ENCODE results near the gene KANSL1.

The KANSL1 gene

GRCh38 chr17:46169913-46170638 lies 23.2 kb downstream of the KANSL1 start:
- no peak overlapping the region for H3K4me3 ChIP-seq (ENCODE audit: low read depth, low read length)

DNA sequence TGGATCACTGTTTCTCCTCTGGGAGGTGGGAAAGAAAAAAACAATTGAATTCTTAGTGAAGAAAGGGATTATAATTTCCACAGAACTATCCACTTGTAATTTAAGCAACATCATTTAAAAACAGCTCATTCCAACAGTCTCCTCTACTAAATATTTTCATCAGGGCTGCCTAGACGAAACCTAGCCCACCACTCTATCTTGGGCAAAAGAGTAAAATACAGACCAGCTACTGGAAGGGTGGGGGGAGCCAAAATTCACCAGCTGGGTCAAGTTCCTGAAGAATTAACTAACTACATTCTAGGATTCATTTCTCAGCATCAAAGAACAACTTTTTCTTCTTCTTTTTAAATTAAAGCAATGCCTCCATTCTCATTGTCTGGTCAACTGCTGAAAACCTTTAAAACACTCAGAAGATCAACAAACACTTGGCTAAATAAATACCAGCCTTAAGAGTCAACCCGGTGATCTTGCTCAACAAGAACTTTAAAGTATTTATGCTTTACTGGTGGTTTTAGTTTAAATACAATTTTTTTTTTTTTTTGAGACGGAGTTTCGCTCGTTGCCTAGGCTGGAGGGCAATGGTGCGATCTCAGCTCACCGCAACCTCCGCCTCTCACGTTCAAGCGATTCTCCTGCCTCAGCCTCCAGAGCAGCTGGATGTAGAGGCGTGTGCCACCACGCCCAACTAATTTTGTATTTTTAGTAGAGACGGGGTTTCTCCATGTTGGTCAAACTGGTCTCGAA lies 25.2 kb downstream of the KANSL1 start:
- no peak overlapping the region for H3K4me3 ChIP-seq (ENCODE audit: low read depth, low read length)

DNA sequence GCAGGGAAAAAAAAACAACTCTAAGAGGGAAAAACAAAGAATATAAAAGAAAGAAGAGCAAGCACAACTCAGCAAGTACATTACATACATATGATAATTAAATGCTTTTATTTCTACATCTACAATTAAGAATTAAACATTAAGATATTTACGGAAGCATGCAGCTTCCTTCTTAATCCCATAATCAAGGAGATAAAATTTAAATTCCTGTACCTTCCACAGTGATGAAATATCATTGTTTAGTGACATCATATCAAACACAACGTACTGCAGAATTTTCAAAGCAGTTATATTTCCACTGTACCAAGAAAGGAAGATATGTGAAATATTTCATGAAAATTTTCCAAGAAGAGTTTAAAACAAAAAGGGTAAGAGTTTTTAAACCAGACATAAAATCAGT lies 26.0 kb downstream of the KANSL1 start:
- H3K4me3 ChIP-seq (ENCODE audit: low read depth, low read length) = no peak overlapping the region

- no peak overlapping the region for H3K4me3 ChIP-seq (ENCODE audit: low read depth, low read length)
These were observed 26.5 kb downstream of the KANSL1 start for GRCh38 chr17:46166692-46167249.

DNA sequence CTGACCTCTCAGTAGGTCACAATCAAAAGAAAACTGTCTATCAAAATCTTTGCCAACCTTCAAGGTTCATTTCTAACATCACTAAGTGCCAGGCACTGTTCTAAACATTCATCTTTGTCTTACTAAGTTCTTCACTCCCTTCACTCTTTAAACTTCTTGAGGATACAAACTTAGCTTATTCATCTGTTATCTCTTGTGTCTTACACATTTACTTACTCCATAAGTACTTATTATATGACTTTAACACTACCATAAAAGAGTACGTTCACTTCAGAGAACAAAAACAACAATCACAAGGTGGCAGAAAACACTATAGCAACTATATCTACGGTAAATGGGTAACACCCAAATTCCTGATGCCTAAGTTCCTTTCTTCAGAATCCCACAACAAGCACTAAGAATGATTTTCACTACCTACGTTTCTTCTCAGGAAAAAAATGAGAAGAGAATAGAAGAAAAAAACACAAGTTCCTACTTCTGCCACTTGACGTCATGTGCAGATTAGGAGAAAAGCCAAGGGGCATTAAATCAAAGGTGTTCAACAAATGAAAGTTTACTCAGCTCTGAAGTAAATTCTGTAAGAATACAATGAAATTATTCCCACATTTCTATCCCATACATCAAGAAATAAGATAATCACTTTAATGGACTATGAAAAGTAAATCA lies 29.2 kb downstream of the KANSL1 start:
- no peak overlapping the region for H3K4me3 ChIP-seq (ENCODE audit: low read depth, low read length)

- H3K4me3 ChIP-seq (ENCODE audit: low read depth, low read length) = no peak overlapping the region
These were observed 29.9 kb downstream of the KANSL1 start for GRCh38 chr17:46163316-46163715.

GRCh38 chr17:46162866-46163265 lies 30.4 kb downstream of the KANSL1 start:
- no peak overlapping the region for H3K4me3 ChIP-seq (ENCODE audit: low read depth, low read length)

DNA sequence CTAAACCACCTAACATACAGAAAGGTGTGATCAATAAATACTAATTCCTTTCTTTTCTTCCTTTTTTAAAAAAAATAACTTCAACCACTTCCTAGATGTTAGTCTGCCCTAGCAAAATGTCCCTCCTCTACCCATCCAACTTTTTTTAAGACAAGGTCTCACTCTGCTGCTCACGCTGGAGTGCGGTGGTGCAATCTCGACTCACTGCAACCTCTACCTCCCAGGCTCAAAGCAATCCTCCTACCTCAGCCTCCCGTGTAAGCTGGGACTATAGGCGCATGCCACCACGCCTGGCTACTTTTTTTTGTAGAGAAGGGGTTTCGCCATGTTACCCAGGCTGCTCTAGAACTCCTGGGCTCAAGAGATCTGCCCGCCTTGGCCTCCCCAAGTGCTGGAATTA lies 33.1 kb downstream of the KANSL1 start:
- H3K4me3 ChIP-seq (ENCODE audit: low read depth, low read length) = no peak overlapping the region

DNA sequence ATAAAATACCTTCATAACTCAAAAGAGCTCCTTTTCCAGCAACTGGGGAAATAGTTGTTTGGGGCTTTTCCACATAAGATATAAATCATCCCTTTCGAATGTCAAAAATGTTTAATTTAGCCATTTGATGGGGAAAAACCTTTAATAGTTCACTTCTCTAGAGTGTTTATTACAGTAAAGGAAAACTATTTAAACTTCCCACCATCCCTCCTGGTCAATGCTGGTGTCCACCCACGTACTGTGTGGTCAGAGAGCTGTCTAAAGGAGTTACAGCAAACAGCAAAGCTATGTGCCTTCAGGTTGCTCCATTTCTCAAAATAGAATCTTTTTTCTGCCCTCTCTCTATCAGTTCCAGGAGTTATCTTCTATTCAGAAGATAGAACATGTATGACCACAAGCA lies 33.5 kb downstream of the KANSL1 start:
- no peak overlapping the region for H3K4me3 ChIP-seq (ENCODE audit: low read depth, low read length)

DNA sequence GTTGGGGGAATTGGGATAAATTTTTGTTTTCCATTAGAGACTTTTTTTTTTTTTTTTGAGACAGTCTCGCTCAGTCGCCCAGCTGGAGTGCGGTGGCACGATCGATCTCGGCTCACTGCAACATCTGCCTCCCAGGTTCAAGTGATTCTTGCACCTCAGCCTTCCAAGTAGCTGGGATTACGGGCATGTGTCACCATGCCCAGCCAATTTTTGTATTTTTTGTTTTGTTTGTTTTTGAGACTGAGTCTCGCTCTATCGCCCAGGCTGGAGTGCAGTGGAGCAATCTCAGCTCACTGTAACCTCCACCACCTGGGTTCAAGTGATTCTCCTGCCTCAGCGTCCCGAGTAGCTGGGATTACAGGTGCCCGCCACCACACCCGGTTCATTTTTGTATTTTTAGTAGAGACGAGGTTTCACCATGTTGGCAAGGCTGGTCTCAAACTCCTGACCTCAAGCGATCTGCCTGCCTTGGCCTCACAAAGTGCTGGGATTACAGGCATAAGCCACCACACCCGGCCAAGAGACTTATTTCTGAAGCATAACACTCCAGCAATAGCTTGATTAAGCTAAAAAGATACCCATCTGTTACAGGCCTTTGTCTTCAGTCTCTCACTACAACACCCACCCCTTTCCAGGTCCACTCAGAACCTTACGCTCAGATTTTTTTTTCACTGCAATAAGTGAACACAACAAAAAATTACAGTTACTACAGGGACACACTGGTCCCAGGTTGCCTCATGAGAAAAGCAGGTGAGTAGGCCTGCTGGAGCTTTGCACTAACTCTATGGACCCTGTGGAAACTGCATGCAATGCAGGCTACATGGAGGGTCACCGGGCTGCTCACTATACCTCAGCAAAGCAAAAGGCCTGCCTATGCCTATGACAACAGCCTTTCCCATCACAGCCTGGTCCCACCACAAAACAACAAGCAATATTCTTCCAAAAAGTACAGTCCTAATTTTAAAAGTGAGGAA lies 34.6 kb downstream of the KANSL1 start:
- no peak overlapping the region for H3K4me3 ChIP-seq (ENCODE audit: low read depth, low read length)

DNA sequence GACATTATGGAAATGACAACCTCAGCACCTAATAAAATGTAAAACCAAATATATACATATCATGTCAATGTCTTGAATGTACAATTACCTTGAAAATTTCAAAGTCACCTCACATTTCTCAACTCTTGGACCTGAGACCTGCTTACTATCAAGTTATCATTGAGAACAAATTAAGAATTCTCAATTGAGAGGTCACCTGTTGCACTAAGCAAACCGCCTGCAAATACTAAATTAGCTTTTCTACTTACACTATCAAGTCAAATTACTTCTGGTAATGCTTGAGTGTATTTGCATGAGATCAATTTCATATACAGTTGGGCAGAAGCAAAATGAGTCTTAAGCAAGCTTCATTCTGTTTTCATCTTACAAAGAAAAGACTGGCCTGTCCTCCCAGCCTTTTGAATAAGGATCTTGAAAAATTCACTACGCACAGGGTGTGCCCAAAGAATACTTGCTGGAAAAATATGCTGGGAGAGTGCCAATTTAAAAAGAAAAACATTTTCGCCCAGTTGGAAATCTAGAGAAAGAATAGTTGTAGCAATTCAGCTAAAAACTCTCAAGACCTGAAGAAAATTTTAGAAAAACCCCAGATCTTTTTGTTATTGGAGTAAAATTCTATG lies 35.7 kb downstream of the KANSL1 start:
- H3K4me3 ChIP-seq (ENCODE audit: low read depth, low read length) = no peak overlapping the region

- H3K4me3 ChIP-seq (ENCODE audit: low read depth, low read length) = no peak overlapping the region
These were observed 38.9 kb downstream of the KANSL1 start for GRCh38 chr17:46154151-46154816.

GRCh38 chr17:46152423-46152822 lies 40.8 kb downstream of the KANSL1 start:
- H3K4me3 ChIP-seq (ENCODE audit: low read depth, low read length) = no peak overlapping the region

DNA sequence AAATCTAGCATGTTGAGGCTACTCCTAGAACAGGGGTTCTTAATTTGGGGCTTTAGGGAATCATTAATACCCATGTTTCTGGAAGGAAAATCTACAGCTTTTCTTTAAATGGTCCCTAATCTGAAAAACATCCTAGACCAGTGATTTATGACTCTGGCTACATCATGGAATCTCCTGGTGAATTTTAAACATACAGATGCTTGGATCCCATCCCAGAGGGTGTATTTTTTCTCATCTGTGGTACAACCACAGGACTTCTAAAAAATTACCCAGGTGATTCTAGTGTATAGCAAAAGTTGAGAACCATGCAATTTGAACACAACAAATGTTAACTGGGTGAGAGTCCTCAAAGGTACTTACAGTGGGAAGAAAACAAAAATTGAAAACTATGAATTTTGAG lies 41.5 kb downstream of the KANSL1 start:
- H3K4me3 ChIP-seq (ENCODE audit: low read depth, low read length) = no peak overlapping the region

- H3K4me3 ChIP-seq (ENCODE audit: low read depth, low read length) = no peak overlapping the region
These were observed 42.8 kb downstream of the KANSL1 start for GRCh38 chr17:46150216-46150963.

DNA sequence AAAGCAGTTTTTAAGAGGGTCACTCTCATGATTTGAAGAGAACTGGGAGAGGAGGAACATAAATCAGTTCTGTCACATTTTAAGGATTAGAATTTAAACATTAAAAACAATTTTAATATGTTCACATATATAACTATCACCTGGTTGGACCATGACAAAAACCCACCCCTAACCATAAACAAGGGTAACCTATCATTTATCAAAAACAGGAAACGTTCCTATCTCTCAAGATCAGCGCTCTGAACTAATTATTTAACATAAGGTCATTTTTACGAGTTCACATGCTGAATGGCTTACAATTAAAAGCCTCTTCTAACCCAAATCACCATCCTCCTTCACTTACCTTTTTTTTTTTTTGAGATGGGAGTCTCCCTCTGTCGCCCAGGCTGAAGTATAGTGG lies 45.0 kb downstream of the KANSL1 start:
- no peak overlapping the region for H3K4me3 ChIP-seq (ENCODE audit: low read depth, low read length)

DNA sequence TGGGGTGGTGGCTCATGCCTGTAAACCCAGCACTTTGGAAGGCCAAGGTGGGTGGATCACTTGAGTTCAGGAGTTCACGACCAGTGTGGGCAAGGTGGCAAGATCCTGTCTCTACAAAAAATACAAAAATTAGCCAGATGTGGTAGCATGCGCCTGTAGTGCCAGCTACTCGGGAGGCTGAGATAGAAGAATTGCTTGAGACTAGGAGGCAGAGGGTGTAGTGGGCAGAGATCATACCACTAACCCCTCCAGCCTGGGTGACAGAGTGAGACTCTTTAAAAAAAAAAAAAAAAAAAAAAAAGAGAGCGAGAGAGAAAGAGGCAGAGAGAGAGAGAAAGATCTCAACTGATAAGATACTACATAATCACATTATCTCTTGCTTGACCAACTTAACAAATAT lies 45.9 kb downstream of the KANSL1 start:
- H3K4me3 ChIP-seq (ENCODE audit: low read depth, low read length) = no peak overlapping the region

DNA sequence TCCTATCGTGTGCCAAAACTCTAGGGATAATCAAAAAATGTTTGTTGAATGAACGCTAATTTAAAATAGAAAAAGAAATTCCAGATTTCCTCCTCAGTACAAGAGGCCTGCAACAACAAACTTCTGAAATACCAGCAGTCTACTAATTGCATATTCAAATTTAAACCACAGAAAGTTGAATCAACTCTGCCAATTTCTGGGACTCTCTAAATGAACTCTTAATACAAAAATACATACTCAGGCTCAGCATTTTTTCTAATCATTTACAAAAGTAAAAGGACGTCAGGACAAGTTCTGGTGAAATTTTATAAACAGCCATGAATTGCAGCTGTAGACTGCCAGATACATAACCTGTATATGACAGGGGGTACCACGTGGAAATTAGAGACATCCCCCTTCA lies 49.0 kb downstream of the KANSL1 start:
- no peak overlapping the region for H3K4me3 ChIP-seq (ENCODE audit: low read depth, low read length)

- H3K4me3 ChIP-seq (ENCODE audit: low read depth, low read length) = no peak overlapping the region
These were observed 49.4 kb downstream of the KANSL1 start for GRCh38 chr17:46143827-46144236.

Measured in iPS-11a (cell line).